ENCODE measurements around the gene LRRIQ1. TPM values are rescaled to one million over a fixed set of nuclear protein-coding genes. Genes with fewer than 3 reads are reported as not detected.
A peak's percentile ranks its signal among the peaks of the same experiment; 100 is the strongest.

Gene LRRIQ1
- total RNA-seq, 1 donor from 2014 or later: 3.8 TPM

GRCh38 chr12:85057370-85057963 is 21.3 kb downstream of the LRRIQ1 start:
- Mint-ChIP-seq H3K36me3 (ENCODE audit: low read depth) (no peaks in the 10 kb centered on the region), H3K27ac (ENCODE audit: unreplicated experiment) (no peak overlapping the region), H3K27me3 (ENCODE audit: low read depth) (peaks cover 5% of the 10 kb centered on the region), H3K4me3 (no peak overlapping the region), H3K4me1 (no peaks in the 10 kb centered on the region), H3K9me3 (no peaks in the 10 kb centered on the region)
- peak; percentile 45 for DNase-seq (ENCODE audit: low read depth, low spot score)
- TF ChIP-seq CTCF (conservative IDR thresholded peaks at IDR 0.05): peak; percentile 84

- H3K9me3 Mint-ChIP-seq: no peaks in the 10 kb centered on the region
- peaks cover 8% of the 10 kb centered on the region for H3K27me3 Mint-ChIP-seq (ENCODE audit: low read depth)
- H3K36me3 Mint-ChIP-seq (ENCODE audit: low read depth): no peaks in the 10 kb centered on the region
- H3K27ac Mint-ChIP-seq (ENCODE audit: unreplicated experiment): no peak overlapping the region
- no peak for DNase-seq (ENCODE audit: low read depth, low spot score)
- no peak overlapping the region for H3K4me3 Mint-ChIP-seq
- no peaks in the 10 kb centered on the region for H3K4me1 Mint-ChIP-seq
- no peak for TF ChIP-seq CTCF (conservative IDR thresholded peaks at IDR 0.05)
Observed at GRCh38 chr12:85058339-85058738, 22.2 kb downstream of the LRRIQ1 start.

- no peak overlapping the region for H3K27ac Mint-ChIP-seq (ENCODE audit: unreplicated experiment)
- no peak overlapping the region for H3K4me3 Mint-ChIP-seq
Observed at GRCh38 chr12:85059594-85059993, 23.4 kb downstream of the LRRIQ1 start.

GRCh38 chr12:85060916-85061315 is 24.8 kb downstream of the LRRIQ1 start:
- TF ChIP-seq CTCF (conservative IDR thresholded peaks at IDR 0.05): no peak
- no peaks in the 10 kb centered on the region for H3K9me3 Mint-ChIP-seq
- no peaks in the 10 kb centered on the region for H3K36me3 Mint-ChIP-seq (ENCODE audit: low read depth)
- no peak overlapping the region for H3K27ac Mint-ChIP-seq (ENCODE audit: unreplicated experiment)
- DNase-seq (ENCODE audit: low read depth, low spot score): no peak
- H3K27me3 Mint-ChIP-seq (ENCODE audit: low read depth): peaks cover 8% of the 10 kb centered on the region
- no peaks in the 10 kb centered on the region for H3K4me1 Mint-ChIP-seq
- H3K4me3 Mint-ChIP-seq: no peak overlapping the region

More at GRCh38 chr12:85059594-85059993, 23.4 kb downstream of the LRRIQ1 start:
- H3K36me3 Mint-ChIP-seq (ENCODE audit: low read depth): no peaks in the 10 kb centered on the region
- H3K27me3 Mint-ChIP-seq (ENCODE audit: low read depth): peaks cover 8% of the 10 kb centered on the region
- H3K9me3 Mint-ChIP-seq: no peaks in the 10 kb centered on the region
- DNase-seq (ENCODE audit: low read depth, low spot score): no peak
- no peak for TF ChIP-seq CTCF (conservative IDR thresholded peaks at IDR 0.05)
- H3K4me1 Mint-ChIP-seq: no peaks in the 10 kb centered on the region

GRCh38 chr12:85065837-85066482 is 29.8 kb downstream of the LRRIQ1 start:
- Mint-ChIP-seq H3K36me3 (ENCODE audit: low read depth) (no peaks in the 10 kb centered on the region), H3K9me3 (no peaks in the 10 kb centered on the region), H3K4me3 (no peak overlapping the region), H3K4me1 (no peaks in the 10 kb centered on the region), H3K27me3 (ENCODE audit: low read depth) (peaks cover 3% of the 10 kb centered on the region), H3K27ac (ENCODE audit: unreplicated experiment) (no peak overlapping the region)
- DNase-seq (ENCODE audit: low read depth, low spot score): no peak
- TF ChIP-seq CTCF (conservative IDR thresholded peaks at IDR 0.05): no peak
